ENCODE data around the gene SH3BP2. TPM values are rescaled to one million over a fixed set of nuclear protein-coding genes. Genes with fewer than 3 reads are reported as not detected.
"Not testable (repeated sequence)": the region's sequence is repeated elsewhere in the genome, so short reads cannot be mapped to it uniquely, and the experiment has no call there.

SH3BP2 gene
- total RNA-seq, 1 donor from 2014 or later: 39.1 TPM

DNA sequence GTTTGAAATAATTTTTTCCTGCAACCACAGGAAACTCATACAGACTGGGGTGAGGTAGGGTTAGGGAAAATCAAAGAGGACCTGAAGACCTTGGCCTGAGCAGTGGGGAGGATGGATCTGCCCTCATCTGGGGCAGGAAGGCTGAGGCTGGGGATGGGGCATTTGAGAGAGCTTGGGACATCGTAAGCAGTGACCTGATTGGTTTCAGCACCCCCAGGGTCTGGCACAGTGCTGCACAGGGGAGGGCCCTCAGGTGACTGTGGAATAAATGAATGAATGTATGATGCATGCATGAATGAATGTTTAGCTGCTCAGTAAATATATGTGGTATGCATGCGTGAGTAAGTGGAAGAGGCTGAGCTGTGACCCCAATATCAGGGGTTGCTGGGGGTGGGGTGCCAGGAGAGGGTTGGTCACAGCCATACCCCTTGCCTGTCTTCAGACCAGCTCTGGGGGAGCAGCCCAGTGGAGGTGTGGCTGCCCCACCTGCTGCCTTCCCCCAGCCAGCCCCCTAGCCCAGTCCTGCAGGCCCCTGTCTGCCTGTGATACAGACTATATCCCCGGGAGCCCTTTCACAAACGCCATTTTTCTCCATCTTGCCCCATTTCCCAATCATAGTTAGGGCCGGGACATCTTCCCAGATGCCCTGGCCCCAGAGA, 25.7 kb upstream of the SH3BP2 start:
- TF ChIP-seq, protein P1, sequence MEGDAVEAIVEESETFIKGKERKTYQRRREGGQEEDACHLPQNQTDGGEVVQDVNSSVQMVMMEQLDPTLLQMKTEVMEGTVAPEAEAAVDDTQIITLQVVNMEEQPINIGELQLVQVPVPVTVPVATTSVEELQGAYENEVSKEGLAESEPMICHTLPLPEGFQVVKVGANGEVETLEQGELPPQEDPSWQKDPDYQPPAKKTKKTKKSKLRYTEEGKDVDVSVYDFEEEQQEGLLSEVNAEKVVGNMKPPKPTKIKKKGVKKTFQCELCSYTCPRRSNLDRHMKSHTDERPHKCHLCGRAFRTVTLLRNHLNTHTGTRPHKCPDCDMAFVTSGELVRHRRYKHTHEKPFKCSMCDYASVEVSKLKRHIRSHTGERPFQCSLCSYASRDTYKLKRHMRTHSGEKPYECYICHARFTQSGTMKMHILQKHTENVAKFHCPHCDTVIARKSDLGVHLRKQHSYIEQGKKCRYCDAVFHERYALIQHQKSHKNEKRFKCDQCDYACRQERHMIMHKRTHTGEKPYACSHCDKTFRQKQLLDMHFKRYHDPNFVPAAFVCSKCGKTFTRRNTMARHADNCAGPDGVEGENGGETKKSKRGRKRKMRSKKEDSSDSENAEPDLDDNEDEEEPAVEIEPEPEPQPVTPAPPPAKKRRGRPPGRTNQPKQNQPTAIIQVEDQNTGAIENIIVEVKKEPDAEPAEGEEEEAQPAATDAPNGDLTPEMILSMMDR (conservative IDR thresholded peaks at IDR 0.05): no peak
- Mint-ChIP-seq H3K27ac (ENCODE audit: unreplicated experiment) (no peak overlapping the region), H3K36me3 (ENCODE audit: low read depth) (no peaks in the 10 kb centered on the region), H3K27me3 (ENCODE audit: low read depth) (no peaks in the 10 kb centered on the region), H3K4me1 (peaks cover 23% of the 10 kb centered on the region), H3K9me3 (peaks cover 6% of the 10 kb centered on the region), H3K4me3 (no peak overlapping the region)
- DNase-seq (ENCODE audit: low read depth, low spot score): no peak

- Mint-ChIP-seq H3K36me3 (ENCODE audit: low read depth) (no peaks in the 10 kb centered on the region), H3K27me3 (ENCODE audit: low read depth) (no peaks in the 10 kb centered on the region), H3K9me3 (peaks cover 6% of the 10 kb centered on the region), H3K4me1 (peaks cover 23% of the 10 kb centered on the region), H3K4me3 (no peak overlapping the region), H3K27ac (ENCODE audit: unreplicated experiment) (peak overlapping the region; percentile 57)
- no peak for DNase-seq (ENCODE audit: low read depth, low spot score)
- TF ChIP-seq, protein P1 (conservative IDR thresholded peaks at IDR 0.05): no peak
Observed at GRCh38 chr4:2767705-2768074, 25.2 kb upstream of the SH3BP2 start.

- TF ChIP-seq, protein P1 (conservative IDR thresholded peaks at IDR 0.05): no peak
- H3K27me3 Mint-ChIP-seq (ENCODE audit: low read depth): no peaks in the 10 kb centered on the region
- H3K4me1 Mint-ChIP-seq: peaks cover 23% of the 10 kb centered on the region
Observed at GRCh38 chr4:2768124-2768523, 24.8 kb upstream of the SH3BP2 start.

GRCh38 chr4:2768921-2769336, 24.0 kb upstream of the SH3BP2 start:
- Mint-ChIP-seq H3K27ac (ENCODE audit: unreplicated experiment) (no peak overlapping the region), H3K36me3 (ENCODE audit: low read depth) (no peaks in the 10 kb centered on the region), H3K4me3 (no peak overlapping the region), H3K4me1 (peaks cover 23% of the 10 kb centered on the region), H3K9me3 (peaks cover 6% of the 10 kb centered on the region), H3K27me3 (ENCODE audit: low read depth) (no peaks in the 10 kb centered on the region)
- TF ChIP-seq, protein P1 (conservative IDR thresholded peaks at IDR 0.05): no peak
- no peak for DNase-seq (ENCODE audit: low read depth, low spot score)

More at GRCh38 chr4:2768124-2768523, 24.8 kb upstream of the SH3BP2 start:
- DNase-seq (ENCODE audit: low read depth, low spot score): no peak
- H3K9me3 Mint-ChIP-seq: peaks cover 6% of the 10 kb centered on the region
- no peak overlapping the region for H3K4me3 Mint-ChIP-seq
- H3K36me3 Mint-ChIP-seq (ENCODE audit: low read depth): no peaks in the 10 kb centered on the region
- H3K27ac Mint-ChIP-seq (ENCODE audit: unreplicated experiment): peak overlapping the region; percentile 35

GRCh38 chr4:2771264-2771663, 21.6 kb upstream of the SH3BP2 start:
- TF ChIP-seq, protein P1 (conservative IDR thresholded peaks at IDR 0.05): no peak
- H3K27me3 Mint-ChIP-seq (ENCODE audit: low read depth): no peaks in the 10 kb centered on the region
- no peak overlapping the region for H3K4me3 Mint-ChIP-seq
- no peak overlapping the region for H3K27ac Mint-ChIP-seq (ENCODE audit: unreplicated experiment)
- no peak for DNase-seq (ENCODE audit: low read depth, low spot score)
- H3K4me1 Mint-ChIP-seq: peaks cover 15% of the 10 kb centered on the region
- H3K36me3 Mint-ChIP-seq (ENCODE audit: low read depth): no peaks in the 10 kb centered on the region
- H3K9me3 Mint-ChIP-seq: peaks cover 4% of the 10 kb centered on the region

GRCh38 chr4:2780643-2781042, 12.2 kb upstream of the SH3BP2 start:
- not testable (repeated sequence) for H3K27me3 Mint-ChIP-seq (ENCODE audit: low read depth); H3K27ac Mint-ChIP-seq (ENCODE audit: unreplicated experiment); H3K4me3 Mint-ChIP-seq; H3K4me1 Mint-ChIP-seq; DNase-seq (ENCODE audit: low read depth, low spot score); H3K9me3 Mint-ChIP-seq; H3K36me3 Mint-ChIP-seq (ENCODE audit: low read depth)
